GM18868 (cell line): ENCODE measurements around the gene LRRIQ3.
"Not testable (repeated sequence)": the region's sequence is repeated elsewhere in the genome, so short reads cannot be mapped to it uniquely, and the experiment has no call there.

Source experiments
- ATAC-seq: cut with Tn5 transposase; IDR thresholded peaks from one replicate; pipeline ENCODE4 v1.9.1; 2021; ENCODE audit warnings: mild to moderate bottlenecking, moderate library complexity; ENCODE audit not compliant: unreplicated experiment

Gene LRRIQ3

GRCh38 chr1:74197657-74198552 lies at the start of gene LRRIQ3, which contains the start of gene FPGT:
LRRIQ3 (minus strand) TSS chr1:74198176; CDS start chr1:74183684, 14,492 bp downstream.
FPGT (plus strand) TSS chr1:74198242; CDS start chr1:74198279, 37 bp downstream.
- peak; percentile 87 for ATAC-seq

DNA sequence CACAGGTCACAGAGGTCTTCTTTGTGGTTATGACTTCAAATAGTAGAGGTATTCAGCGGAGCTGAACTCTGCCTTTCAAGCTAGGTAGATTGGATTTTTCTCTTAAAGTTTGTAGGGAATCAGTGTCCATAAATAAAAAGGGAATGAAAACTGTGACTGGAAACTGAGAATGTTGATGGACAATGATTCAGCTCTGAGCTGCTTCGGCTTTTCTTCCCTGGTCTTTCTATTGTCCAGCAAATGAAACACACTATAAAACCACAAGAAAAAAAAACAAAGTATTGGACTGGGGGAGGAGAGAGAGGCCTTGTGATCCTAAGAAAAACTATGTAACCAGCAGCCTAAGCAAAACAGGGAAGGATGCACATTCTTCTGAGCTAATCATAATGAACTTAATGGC lies 48.3 kb upstream of the LRRIQ3 start:
- no peak for ATAC-seq

GRCh38 chr1:74245168-74245772 lies 47.3 kb upstream of the LRRIQ3 start:
- no peak for ATAC-seq

DNA sequence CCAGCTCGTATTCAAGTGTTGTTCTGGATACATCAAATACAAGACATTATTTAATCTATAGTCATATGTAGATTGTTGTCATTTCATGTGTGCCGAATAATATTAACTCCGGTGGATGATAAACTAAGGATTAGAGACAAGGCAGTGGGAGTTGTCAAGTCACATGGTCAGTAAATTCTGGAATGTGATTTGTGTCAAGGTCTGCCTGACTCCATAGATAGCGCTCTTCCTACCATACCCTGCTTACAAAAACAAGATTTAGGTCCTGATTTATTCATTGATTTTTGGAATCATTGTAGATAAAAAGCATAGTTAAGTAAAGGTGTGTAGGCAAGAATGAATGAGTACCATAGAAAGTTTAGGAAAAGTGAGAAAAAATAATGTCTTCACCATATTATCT lies 39.8 kb upstream of the LRRIQ3 start:
- no peak for ATAC-seq

DNA sequence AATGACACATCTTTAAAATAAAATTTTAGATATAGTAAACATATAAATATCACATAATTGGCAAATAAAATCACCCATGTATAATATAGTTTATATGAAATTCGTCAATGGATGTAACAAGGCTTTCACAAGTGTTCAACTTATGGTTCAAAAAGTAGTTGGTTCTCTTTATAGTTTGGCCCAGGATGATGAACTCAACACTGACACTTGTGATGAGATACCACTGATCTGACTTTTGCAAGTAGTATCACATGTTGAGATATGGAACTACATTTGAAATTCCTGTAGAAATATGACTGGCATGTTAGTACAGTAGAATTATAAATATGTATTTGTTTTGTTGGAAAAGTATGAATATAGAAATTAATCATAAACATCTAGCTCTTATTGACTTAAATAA lies 39.1 kb upstream of the LRRIQ3 start:
- ATAC-seq, result no peak

GRCh38 chr1:74236440-74236839 lies 38.5 kb upstream of the LRRIQ3 start:
- no peak for ATAC-seq

DNA sequence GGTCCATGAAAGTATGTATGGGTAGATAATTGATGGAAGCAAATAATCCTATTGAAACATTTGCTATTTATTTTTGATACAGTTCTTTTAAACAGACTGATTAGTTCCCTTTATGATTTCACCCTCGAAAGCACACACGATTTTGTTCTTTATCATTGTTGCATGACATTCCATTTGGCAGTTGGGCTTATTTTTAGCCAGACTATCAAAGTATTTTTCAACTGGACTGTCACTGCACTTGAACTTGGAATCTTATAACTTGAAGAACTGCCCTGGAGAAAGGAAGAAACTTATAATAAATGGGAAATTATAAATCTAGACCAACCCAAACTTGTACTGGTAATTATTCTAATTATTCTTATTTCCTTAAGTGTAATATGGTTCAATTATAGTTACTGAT lies 37.2 kb upstream of the LRRIQ3 start, which contains the start of gene TNNI3K:
TNNI3K (plus strand) TSS at position 235 of the 400 bp plus-strand sequence; CDS start at position 300, 65 bp downstream.
- no peak for ATAC-seq

DNA sequence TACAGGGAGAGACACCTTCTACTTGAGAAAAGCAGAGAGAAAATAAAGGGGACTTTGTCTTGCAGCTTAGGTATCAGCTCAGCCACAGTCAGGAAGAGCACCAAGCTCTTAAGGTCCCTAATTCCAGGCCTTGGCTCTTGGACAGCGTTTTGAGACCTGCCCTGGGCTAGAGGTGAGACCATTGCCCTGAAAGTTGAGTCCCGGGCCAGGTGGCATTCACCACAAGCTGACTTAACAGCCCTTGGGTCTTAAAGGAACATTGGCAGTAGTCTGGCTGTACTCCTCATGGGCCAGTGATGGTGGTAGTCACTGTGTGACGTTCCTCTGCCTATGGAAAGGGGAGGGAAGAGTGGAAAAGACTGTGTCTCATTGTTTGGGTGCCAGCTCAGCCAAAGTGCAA lies 25.5 kb upstream of the LRRIQ3 start:
- no peak for ATAC-seq

DNA sequence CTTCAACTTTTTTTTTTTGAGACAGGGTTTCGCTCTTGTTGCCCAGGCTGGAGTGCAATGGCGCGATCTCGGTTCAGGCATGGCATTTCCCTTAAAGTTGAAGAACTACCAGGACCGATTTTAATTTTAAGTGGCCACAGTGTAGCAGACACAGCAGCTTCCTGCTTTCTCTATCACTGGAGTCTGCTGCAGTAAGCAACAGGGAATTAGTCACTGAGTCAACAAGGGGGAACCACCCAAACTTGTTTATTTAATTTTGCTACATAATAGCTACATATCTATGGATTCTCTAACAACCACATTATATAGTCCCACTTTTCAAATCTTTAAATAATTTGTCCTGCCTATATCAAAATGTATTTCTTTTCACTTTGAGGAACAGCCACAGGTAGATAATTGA lies 24.7 kb upstream of the LRRIQ3 start:
- ATAC-seq, result no peak

DNA sequence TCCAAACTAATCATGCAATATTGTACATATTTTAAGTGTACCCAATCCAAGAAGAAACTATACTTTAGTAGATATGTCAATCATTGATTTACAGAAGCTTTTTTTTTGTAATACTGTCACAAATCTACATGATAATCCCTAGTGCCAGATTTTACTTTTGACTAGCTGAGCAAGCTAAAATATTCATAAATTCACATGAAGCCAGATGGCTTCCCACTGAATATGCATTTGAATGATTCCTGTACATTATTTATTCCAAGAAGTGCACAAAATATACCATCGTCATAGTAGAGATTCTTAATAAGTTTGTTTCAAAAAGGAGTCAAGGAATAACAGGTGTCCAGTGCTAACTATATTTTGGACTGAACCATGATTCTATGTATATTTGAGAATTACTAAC lies 17.3 kb upstream of the LRRIQ3 start:
- ATAC-seq, result no peak

DNA sequence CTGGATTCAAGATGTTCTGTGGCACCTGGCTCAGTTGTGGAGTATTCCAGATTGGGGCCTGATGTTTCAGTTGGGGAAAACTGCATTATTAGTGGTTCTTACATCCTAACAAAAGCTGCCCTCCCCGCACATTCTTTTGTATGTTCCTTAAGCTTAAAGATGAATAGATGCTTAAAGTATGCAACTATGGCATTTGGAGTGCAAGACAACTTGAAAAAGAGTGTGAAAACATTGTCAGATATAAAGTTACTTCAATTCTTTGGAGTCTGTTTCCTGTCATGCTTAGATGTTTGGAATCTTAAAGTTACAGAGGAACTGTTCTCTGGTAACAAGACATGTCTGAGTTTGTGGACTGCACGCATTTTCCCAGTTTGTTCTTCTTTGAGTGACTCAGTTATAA lies 7.3 kb upstream of the LRRIQ3 start:
- no peak for ATAC-seq

GRCh38 chr1:74199504-74199903 lies 1.5 kb upstream of the LRRIQ3 start:
- no peak for ATAC-seq

- ATAC-seq, result peak; percentile 19
These were observed 721 bp downstream of the LRRIQ3 start for GRCh38 chr1:74197255-74197654.

GRCh38 chr1:74195339-74195738 lies 2.6 kb downstream of the LRRIQ3 start:
- ATAC-seq, result no peak

- ATAC-seq, result no peak
These were observed 4.1 kb downstream of the LRRIQ3 start for GRCh38 chr1:74193908-74194307.

- no peak for ATAC-seq
These were observed 17.5 kb downstream of the LRRIQ3 start for GRCh38 chr1:74180490-74180889.

DNA sequence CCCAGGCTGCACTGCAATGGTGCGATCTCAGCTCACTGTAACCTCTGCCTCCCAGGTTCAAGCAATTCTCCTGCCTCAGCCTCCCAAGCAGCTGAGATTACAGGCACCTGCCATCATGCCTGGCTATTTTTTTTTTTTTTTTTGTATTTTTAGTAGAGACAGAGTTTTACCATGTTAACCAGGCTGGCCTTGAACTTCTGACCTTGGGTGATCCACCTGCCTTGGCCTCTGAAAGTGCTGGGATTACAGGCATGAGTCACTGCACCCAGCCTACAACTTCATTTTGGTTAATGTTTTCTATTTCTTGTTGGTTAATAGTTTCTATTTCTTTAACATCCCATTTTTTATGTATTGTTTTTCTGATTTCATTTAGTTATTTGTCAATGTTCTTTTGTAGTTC lies 23.6 kb downstream of the LRRIQ3 start:
- ATAC-seq, result not testable (repeated sequence)

- ATAC-seq, result no peak
These were observed 35.6 kb downstream of the LRRIQ3 start for GRCh38 chr1:74162333-74162732.

DNA sequence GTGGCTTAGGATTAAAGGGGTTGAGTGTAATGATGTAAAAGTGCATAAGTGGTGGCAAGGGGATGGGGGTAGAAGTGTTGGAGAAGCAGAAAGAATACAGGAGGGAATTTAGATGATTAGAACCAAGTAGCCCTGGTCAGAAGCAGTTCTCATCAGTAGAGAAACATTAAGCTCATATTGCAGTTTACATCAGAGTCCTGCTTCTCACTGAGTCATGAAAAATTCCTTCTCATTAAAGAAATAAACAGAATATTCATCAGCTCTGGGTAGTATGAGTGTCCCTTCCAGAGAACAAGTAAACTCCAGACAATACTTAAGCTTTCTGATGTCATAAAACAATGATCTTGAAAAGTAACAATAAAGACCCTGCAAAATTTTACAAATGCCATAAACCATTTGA lies 36.5 kb downstream of the LRRIQ3 start:
- no peak for ATAC-seq

DNA sequence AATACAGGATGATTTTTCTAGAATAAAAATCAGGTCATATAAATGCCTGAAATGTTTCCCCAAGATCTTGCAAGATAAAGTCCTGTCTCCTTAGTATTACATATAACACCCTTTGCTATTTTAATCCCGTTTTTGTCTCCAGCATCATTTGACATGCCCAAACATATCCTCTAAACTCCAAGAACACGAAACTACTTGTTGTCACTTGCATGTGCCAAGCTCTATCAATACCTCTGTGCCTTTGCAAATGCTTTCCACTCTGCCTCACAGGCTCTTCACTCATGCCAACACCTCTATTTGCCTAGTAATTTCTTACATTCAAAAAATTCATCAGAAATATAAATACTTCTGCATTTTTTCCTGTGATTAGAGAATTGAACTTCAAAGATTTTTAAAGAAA lies 37.9 kb downstream of the LRRIQ3 start:
- no peak for ATAC-seq

- no peak for ATAC-seq
These were observed 52.9 kb downstream of the LRRIQ3 start for GRCh38 chr1:74145086-74145485.

- not testable (repeated sequence) for ATAC-seq
These were observed 80.6 kb downstream of the LRRIQ3 start for GRCh38 chr1:74117370-74117769.
